Endometrial microvascular endothelial cells (primary cell): ENCODE data around the gene TBC1D14. TPM values are rescaled to one million over a fixed set of nuclear protein-coding genes. Genes with fewer than 3 reads are reported as not detected.
"Not testable (repeated sequence)": the region's sequence is repeated elsewhere in the genome, so short reads cannot be mapped to it uniquely, and the experiment has no call there.

ENCODE experiments used
- in situ Hi-C: cut with HindIII; loops from 2 replicates; pipeline ENCODE4 v1.10.0; 2017; ENCODE audit warnings: low sequenced_read_pairs, low pct_unique_long_range_greater_than_20kb; ENCODE audit errors: inconsistent ontology term
- total RNA-seq: library from RNA; depleted of rRNA; stranded (reverse); fragments of >200 nt; gene quantifications from one replicate; pipeline ENCODE4 v1.2.3, GENCODE V29; 2015; ENCODE audit errors: inconsistent ontology term

The TBC1D14 gene
- total RNA-seq, 1 donor from 2014 or later = 14.5 TPM

DNA sequence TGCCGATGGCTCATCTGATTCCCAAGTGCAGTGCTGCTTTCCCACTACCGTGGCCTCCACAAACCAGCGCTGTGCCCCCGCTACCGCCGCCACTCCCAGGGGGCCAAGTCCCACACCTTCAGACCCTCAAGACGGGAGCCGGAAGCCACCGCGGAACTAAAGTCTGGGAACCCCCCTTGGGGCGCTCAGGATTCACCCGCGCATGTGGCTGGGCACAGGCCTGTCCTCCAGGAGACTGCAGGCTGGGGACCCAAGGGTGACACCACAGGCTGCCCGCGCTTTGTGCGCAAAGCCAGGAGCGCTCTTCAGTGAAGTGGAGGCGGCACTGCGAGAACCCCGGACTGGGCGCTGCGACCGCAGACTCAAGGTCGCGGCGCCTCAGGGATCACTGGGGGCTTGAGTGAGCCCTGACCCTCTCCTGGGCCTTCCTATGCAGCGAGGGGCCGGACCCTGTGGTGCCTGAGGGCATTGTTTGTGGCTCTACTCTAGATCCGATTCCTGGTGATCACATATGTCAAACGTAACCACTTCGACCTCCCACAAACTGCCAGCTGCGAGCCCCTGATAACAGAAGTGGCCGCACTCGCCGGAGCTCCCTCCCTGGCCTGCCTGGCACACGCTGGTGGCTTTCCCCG, 20.4 kb upstream of the TBC1D14 start:
- in situ Hi-C loops = no loop called here

DNA sequence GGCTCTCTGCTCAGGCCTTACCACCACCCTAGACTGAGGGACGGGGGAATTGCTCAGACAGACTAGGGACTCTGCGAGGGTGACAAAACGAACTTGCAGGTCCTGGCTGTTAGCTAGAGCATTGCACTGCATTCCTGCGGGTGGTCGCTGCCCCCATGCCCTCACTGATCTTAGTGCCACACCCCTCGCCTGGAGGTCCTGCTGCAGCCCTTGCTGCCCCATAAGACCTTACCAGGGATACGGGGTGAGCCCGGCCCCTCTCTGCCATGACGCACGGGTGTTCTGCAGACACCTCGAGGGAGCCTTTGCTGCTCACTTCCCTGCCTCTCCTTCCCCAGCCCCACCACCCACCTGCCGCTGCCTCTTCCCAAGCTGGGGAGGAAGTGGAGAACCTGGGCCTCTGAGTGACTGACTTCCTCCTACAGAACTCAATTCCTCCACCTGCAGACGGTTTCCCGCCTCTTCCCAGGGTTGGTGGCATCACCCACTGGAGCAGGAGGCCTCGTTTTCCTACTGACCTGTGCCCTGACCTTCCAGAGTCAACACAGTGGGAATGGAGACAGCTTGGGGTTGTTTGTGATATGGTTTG, 19.8 kb upstream of the TBC1D14 start:
- in situ Hi-C loops = no loop called here

DNA sequence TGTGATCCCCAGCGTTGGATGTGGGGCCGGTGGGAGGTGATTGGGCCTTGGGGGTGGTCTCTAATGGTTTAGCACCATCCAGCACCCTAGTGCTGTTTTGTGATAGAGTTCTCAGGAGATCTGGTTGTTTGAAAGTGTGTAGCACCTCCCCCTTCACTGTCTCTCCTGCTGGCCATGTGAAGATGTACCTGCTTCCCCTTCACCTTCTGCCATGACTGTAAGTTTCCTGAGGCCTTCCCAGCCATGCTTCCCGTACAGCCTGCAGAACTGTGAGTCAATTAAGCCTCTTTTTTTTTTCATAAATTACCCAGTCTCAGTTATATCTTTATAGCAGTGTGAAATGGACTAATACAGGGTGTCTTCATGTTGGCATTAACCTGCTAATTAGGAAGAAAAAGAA, 19.3 kb upstream of the TBC1D14 start:
- in situ Hi-C loops = no loop called here

DNA sequence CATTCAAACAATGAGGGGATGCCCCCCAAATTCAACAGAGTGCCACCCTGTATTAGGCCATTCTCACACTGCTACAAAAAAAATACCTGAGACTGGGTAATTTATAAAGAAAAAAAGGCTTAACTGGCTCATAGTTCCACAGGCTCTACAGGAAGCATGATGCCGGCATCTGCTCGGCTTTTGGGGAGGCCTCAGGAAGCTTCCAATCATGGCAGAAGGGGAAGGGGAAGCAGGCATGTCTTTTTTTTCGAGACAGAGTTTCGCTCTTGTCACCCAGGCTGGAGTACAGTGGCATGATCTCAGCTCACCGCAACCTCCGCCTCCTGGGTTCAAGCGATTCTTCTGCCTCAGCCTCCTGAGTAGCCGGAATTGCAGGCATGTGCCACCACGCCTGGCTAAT, 18.7 kb upstream of the TBC1D14 start:
- in situ Hi-C loops = not testable (repeated sequence)

GRCh38 chr4:6891436-6892170, 18.0 kb upstream of the TBC1D14 start:
- in situ Hi-C loops = no loop called here

GRCh38 chr4:6892190-6892908, 17.3 kb upstream of the TBC1D14 start:
- in situ Hi-C loops = no loop called here

GRCh38 chr4:6892909-6893202, 16.8 kb upstream of the TBC1D14 start:
- in situ Hi-C loops = no loop called here

GRCh38 chr4:6893449-6894085, 16.1 kb upstream of the TBC1D14 start:
- in situ Hi-C loops = no loop called here

DNA sequence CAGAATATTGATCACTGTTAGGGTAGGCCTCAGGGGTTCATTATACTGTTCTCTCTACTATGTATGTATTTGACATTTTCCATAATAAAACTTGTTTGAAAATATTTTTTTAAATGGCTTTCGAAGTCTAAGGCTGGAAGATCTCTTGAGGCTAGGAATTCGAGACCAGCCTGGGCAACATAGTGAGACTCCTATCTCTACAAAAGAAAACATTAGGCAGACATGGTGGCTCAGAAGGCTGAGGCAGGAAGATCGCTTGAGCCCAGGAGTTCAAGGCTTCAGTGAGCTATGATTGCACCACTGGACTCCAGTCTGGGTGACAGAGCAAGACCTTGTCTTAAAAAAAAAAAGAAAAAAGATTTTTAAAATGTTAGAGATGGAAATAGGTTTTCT, 15.5 kb upstream of the TBC1D14 start:
- in situ Hi-C loops = no loop called here

- in situ Hi-C loops = no loop called here
Measured at GRCh38 chr4:6894528-6895498, 14.8 kb upstream of the TBC1D14 start.

DNA sequence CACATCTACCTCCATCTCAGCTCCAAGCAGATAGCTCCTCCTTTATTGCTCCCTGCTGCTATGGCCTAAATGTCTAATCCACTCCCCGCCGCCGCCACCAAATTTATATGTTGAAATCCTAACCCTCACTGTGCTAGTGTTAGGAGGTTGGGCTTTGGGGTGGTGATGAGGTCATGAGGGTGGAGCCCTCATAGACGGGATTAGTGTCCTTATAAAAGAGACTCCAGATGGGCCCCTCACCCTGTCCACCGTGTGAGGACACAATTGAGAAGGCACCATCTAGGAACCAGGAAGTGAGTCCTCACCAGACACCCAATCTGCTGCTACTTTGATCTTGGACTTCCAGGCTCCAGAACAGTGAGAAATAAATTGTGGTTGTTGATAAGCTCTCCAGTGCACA, 13.6 kb upstream of the TBC1D14 start:
- in situ Hi-C loops = no loop called here

DNA sequence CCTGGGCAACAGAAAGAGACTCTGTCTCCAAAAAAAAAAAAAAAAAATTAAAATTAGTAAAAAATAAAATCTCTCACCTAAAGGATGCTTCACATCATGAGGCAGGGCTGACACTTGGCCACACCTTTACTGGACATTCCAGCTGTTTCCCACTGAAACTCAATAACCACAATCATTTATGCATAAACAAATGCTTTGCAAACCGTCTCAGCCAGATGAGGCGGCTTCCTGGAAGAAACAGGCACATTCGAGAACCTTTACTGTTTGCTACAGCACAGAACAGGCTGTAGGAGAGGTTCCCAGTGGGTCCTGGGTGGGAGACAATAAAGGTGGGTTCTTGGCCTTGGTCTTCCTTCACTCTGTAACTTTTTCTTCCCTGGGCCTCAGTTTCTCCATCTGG, 10.9 kb upstream of the TBC1D14 start:
- in situ Hi-C loops = no loop called here

GRCh38 chr4:6900181-6900812, 9.3 kb upstream of the TBC1D14 start:
- in situ Hi-C loops = no loop called here

DNA sequence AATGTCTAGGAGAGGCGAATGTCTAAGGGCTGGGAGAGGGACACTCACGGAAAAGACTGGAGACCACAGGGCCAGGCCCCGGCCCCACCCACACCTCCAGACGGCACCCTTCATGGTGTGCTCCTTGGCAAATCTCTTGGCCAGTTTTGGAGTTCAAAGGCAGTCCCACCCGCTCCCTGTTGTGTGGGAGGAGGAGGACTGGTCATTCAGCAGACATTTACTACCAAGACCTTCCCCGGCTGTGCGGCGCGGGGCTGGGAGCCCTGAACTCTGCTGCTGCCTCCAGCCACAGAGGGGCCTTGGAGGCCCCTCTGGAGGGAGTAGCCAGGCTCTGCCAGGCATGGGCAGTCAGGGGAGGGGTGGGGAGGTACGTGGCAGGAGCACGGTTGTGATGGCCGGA, 8.7 kb upstream of the TBC1D14 start:
- in situ Hi-C loops = no loop called here

DNA sequence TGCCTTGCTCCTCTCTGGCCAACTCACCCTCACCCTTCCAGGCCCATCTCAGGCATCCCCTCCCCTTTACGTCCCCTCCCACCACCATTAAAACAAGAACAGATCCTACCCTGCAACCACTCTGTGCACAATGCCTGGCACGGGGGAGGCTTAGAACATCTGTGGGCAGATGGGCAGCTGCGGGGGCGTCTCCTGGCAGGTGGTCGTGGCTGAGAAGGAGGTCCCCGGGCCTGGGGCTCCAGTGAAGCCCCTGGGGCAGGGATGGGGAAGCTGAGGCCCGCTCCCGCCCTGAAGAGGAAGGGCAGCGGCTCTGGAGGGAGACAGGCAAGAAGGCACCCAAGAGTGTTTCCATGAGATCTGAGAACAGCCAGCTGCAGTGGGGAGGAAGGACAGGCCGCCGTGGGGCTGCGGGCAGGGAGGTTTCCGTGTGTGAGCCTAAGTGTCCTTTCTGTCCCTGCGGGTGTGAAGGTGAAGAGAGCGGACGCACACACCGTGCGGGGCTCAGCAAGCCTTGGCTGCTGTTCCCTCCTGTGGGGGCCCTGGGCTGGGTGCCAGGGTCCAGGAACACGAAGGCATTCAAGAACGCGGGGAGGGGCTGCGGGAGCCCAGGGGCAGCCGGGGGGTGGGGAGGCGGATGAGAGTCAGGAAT, 7.8 kb upstream of the TBC1D14 start:
- in situ Hi-C loops = no loop called here

GRCh38 chr4:6902318-6903042, 7.1 kb upstream of the TBC1D14 start:
- in situ Hi-C loops = no loop called here
